Measurements from ENCODE around the gene TMED10. TPM values are rescaled to one million over a fixed set of nuclear protein-coding genes. Genes with fewer than 3 reads are reported as not detected.

Gene TMED10
- total RNA-seq, 1 experiment from 2014 or later = 709 TPM

- H2AFZ ChIP-seq = no peak overlapping the region
- ChIA-PET CTCF (interaction anchor here (0.6 to 1.4 kb wide), 3 partner anchors 50 to 115 kb away, joined by 3 to 4 read pairs (median 3); no protein-coding TSS in a partner anchor), POLR2A (ENCODE audit: unreplicated experiment) (interaction anchor here (0.6 kb wide), 1 partner anchor 1081 kb away, joined by 4 read pairs; no protein-coding TSS in a partner anchor)
- peak overlapping the region; percentile 4; the same call in 1 of the 2 replicates for H3K27ac ChIP-seq
- H3K4me1 ChIP-seq (replicated peaks; ENCODE audit: insufficient read depth) = peaks cover 48% of the 10 kb centered on the region
- H3K79me2 ChIP-seq (ENCODE audit: low read depth) = no peaks in the 10 kb centered on the region
- no peaks in the 10 kb centered on the region for H3K27me3 ChIP-seq (ENCODE audit: insufficient read depth, low read depth)
- H3K9me3 ChIP-seq (ENCODE audit: insufficient read depth, low read depth) = no peaks in the 10 kb centered on the region
- no peak overlapping the region for H3K4me3 ChIP-seq
- no peaks in the 10 kb centered on the region for H4K20me1 ChIP-seq (ENCODE audit: insufficient read depth)
- no peaks in the 10 kb centered on the region for H3K9me2 ChIP-seq (ENCODE audit: insufficient read depth)
- peak overlapping the region; percentile 17 for H3K4me2 ChIP-seq
- BruUV-seq (replicated peaks) = no TSS peak
- intact Hi-C loops (cut with micrococcal nuclease; ENCODE audit: unreplicated experiment) = no loop called here
- TF ChIP-seq CTCF (conservative IDR thresholded peaks at IDR 0.05) = no peak
- no peak for TF ChIP-seq EZH2 (IDR thresholded peaks at IDR 0.05; ENCODE audit: low read depth)
- H3F3A ChIP-seq (ENCODE audit: insufficient read depth, low read depth) = peaks cover 22% of the 10 kb centered on the region
- peak in 1 of 2 experiments; percentile 53 for DNase-seq
- H3K36me3 ChIP-seq (ENCODE audit: low read depth) = no peaks in the 10 kb centered on the region
Measured at GRCh38 chr14:75184492-75184891, 8.1 kb upstream of the TMED10 start.

GRCh38 chr14:75184039-75184438 is 7.6 kb upstream of the TMED10 start:
- intact Hi-C loops (cut with micrococcal nuclease; ENCODE audit: unreplicated experiment) = no loop called here

GRCh38 chr14:75183225-75183624 is 6.8 kb upstream of the TMED10 start:
- H3K4me1 ChIP-seq (replicated peaks; ENCODE audit: insufficient read depth) = peaks cover 41% of the 10 kb centered on the region
- intact Hi-C loops (cut with micrococcal nuclease; ENCODE audit: unreplicated experiment) = loop anchor here (1.0 kb wide), 2 partner anchors 21 to 47 kb away; no protein-coding TSS in a partner anchor
- H3K9me2 ChIP-seq (ENCODE audit: insufficient read depth) = no peaks in the 10 kb centered on the region
- no TSS peak for BruUV-seq (replicated peaks)
- H3K9me3 ChIP-seq (ENCODE audit: insufficient read depth, low read depth) = no peaks in the 10 kb centered on the region
- H3F3A ChIP-seq (ENCODE audit: insufficient read depth, low read depth) = peaks cover 23% of the 10 kb centered on the region
- no peaks in the 10 kb centered on the region for H4K20me1 ChIP-seq (ENCODE audit: insufficient read depth)
- CTCF ChIA-PET = interaction anchor here (0.5 to 1.5 kb wide), 7 partner anchors 46 to 468 kb away, joined by 3 to 8 read pairs (median 3); partner anchors contain the start of gene NEK9
- DNase-seq = peak in 1 of 2 experiments; percentile 27
- peak overlapping the region; percentile 63 for H3K27ac ChIP-seq
- H3K4me3 ChIP-seq = no peak overlapping the region
- TF ChIP-seq CTCF (conservative IDR thresholded peaks at IDR 0.05) = no peak; the same call in 1 of the 2 replicates
- no peak for TF ChIP-seq EZH2 (IDR thresholded peaks at IDR 0.05; ENCODE audit: low read depth)
- H3K79me2 ChIP-seq (ENCODE audit: low read depth) = no peaks in the 10 kb centered on the region
- no peaks in the 10 kb centered on the region for H3K36me3 ChIP-seq (ENCODE audit: low read depth)
- H2AFZ ChIP-seq = no peak overlapping the region
- H3K4me2 ChIP-seq = peak overlapping the region; percentile 59
- no peaks in the 10 kb centered on the region for H3K27me3 ChIP-seq (ENCODE audit: insufficient read depth, low read depth)
- POLR2A ChIA-PET (ENCODE audit: unreplicated experiment) = interaction anchor here (0.5 to 1.4 kb wide), 19 partner anchors 8 to 1601 kb away, joined by 3 to 25 read pairs (median 7); partner anchors contain the start of gene IFT43

More at GRCh38 chr14:75184039-75184438, 7.6 kb upstream of the TMED10 start:
- Histone ChIP-seq H3K9me3 (ENCODE audit: insufficient read depth, low read depth) (no peaks in the 10 kb centered on the region), H3K79me2 (ENCODE audit: low read depth) (no peaks in the 10 kb centered on the region), H3K27ac (peak overlapping the region; percentile 4; the same call in 1 of the 2 replicates), H3F3A (ENCODE audit: insufficient read depth, low read depth) (peaks cover 22% of the 10 kb centered on the region), H2AFZ (no peak overlapping the region), H3K27me3 (ENCODE audit: insufficient read depth, low read depth) (no peaks in the 10 kb centered on the region), H4K20me1 (ENCODE audit: insufficient read depth) (no peaks in the 10 kb centered on the region), H3K36me3 (ENCODE audit: low read depth) (no peaks in the 10 kb centered on the region), H3K4me1 (replicated peaks; ENCODE audit: insufficient read depth) (peaks cover 48% of the 10 kb centered on the region), H3K9me2 (ENCODE audit: insufficient read depth) (no peaks in the 10 kb centered on the region), H3K4me2 (no peak overlapping the region), H3K4me3 (no peak overlapping the region)
- DNase-seq = no peak
- no peak for TF ChIP-seq EZH2 (IDR thresholded peaks at IDR 0.05; ENCODE audit: low read depth)
- no peak for TF ChIP-seq CTCF (conservative IDR thresholded peaks at IDR 0.05)
- BruUV-seq (replicated peaks) = no TSS peak
- ChIA-PET CTCF (interaction anchor here (0.6 to 1.4 kb wide), 4 partner anchors 51 to 304 kb away, joined by 3 to 4 read pairs (median 3); partner anchors contain the start of gene NEK9), POLR2A (ENCODE audit: unreplicated experiment) (interaction anchor here (0.6 kb wide), 3 partner anchors 30 to 1081 kb away, joined by 3 to 11 read pairs (median 4); no protein-coding TSS in a partner anchor)

Data from PC-9 (cell line).